Caco-2 (cell line): ENCODE results near the gene DDT. TPM values are rescaled to one million over a fixed set of nuclear protein-coding genes. Genes with fewer than 3 reads are reported as not detected.

Source experiments
- BruUV-seq: library from RNA; stranded (reverse); fragments of 400-500 nt; replicated peaks from 2 replicates; lab custom pipeline; 2021; lab: Mats Ljungman, UMichigan
- CTCF ChIA-PET: fragments of 300-600 bp; sonication (Branson Sonifier 250); formaldehyde crosslinking; loops from one replicate; lab custom pipeline; 2022; ENCODE audit warnings: antibody characterized with exemption; lab: Charles Lee
- POLR2A ChIA-PET: fragments of 300-600 bp; sonication (Branson Sonifier 250); formaldehyde crosslinking; loops from one replicate; lab custom pipeline; 2022; ENCODE audit warnings: antibody characterized with exemption; lab: Charles Lee
- DNase-seq, 2 experiments: peaks; one replicate each; pipeline versions ENCODE4 v3.0.0 to v3.0.0-alpha.2; 2020 to 2022
- H3K27me3 ChIP-seq: replicated peaks from 2 replicates; pipeline ENCODE4 v1.6.0; 2011; ENCODE audit warnings: low read length; ENCODE audit not compliant: control insufficient read depth, insufficient read depth
- H3K36me3 ChIP-seq: 2 replicates; pipeline ENCODE4 v1.5.1; 2011; ENCODE audit warnings: low read length; ENCODE audit not compliant: control insufficient read depth, insufficient read depth
- H3K4me1 ChIP-seq: fragments of 250-450 bp; sonication (Bioruptor Pico); 2 replicates; pipeline ENCODE4 v1.5.1; 2020; ENCODE audit warnings: mild to moderate bottlenecking
- H3K4me3 ChIP-seq: 2 replicates; pipeline ENCODE4 v1.5.1; 2011; ENCODE audit warnings: low read depth, mild to moderate bottlenecking, control low read depth, low read length
- H3K9me3 ChIP-seq: fragments of 250-450 bp; sonication (Bioruptor Pico); 2 replicates; pipeline ENCODE4 v1.5.1; 2020; ENCODE audit warnings: mild to moderate bottlenecking, moderate library complexity
- H3K27ac Mint-ChIP-seq: one replicate; pipeline ENCODE4 v1.8.0; 2022; ENCODE audit warnings: mixed read lengths; ENCODE audit not compliant: unreplicated experiment
- H3K27me3 Mint-ChIP-seq: one replicate; pipeline ENCODE4 v1.8.0; 2022; ENCODE audit warnings: mixed read lengths; ENCODE audit not compliant: insufficient read depth, unreplicated experiment
- H3K36me3 Mint-ChIP-seq: one replicate; pipeline ENCODE4 v1.8.0; 2022; ENCODE audit warnings: mild to moderate bottlenecking, mixed read lengths; ENCODE audit not compliant: insufficient read depth, unreplicated experiment
- H3K4me1 Mint-ChIP-seq: one replicate; pipeline ENCODE4 v1.8.0; 2022; ENCODE audit warnings: low read depth, mixed read lengths; ENCODE audit not compliant: unreplicated experiment
- H3K4me3 Mint-ChIP-seq: one replicate; pipeline ENCODE4 v1.8.0; 2022; ENCODE audit warnings: mild to moderate bottlenecking, moderate library complexity, mixed read lengths; ENCODE audit not compliant: unreplicated experiment
- H3K9me3 Mint-ChIP-seq: one replicate; pipeline ENCODE4 v1.8.0; 2022; ENCODE audit warnings: mixed read lengths; ENCODE audit not compliant: unreplicated experiment
- intact Hi-C: fragments of 100-400 bp; cut with micrococcal nuclease; formaldehyde crosslinking; loops from one replicate; pipeline ENCODE4 v1.10.0; 2022; ENCODE audit not compliant: unreplicated experiment
- total RNA-seq: library from RNA; stranded (reverse); gene quantifications from 2 replicates; pipeline ENCODE4 v1.2.3, GENCODE V29; 2022
- TF ChIP-seq, protein P1 (sequence below), 2 experiments: fragments of 200-600 bp in 1 of 2; IDR thresholded peaks; 1 replicate in 1 of 2; 2 replicates in 1 of 2; pipeline versions ENCODE4 v1.5.1 to v1.8.0; 2011 to 2022; ENCODE audit warnings: antibody characterized with exemption in 1 of 2, control low read depth in 1 of 2, inconsistent platforms in 1 of 2, low read depth in 1 of 2, low read length in 1 of 2, mild to moderate bottlenecking in 1 of 2, moderate library complexity in 1 of 2; ENCODE audit not compliant: insufficient read depth in 1 of 2, severe bottlenecking in 1 of 2, unreplicated experiment in 1 of 2

Gene DDT
- total RNA-seq, 1 experiment from 2014 or later = 123 TPM

- no peaks in the 10 kb centered on the region for H3K36me3 ChIP-seq
- ChIA-PET CTCF (no interaction called here), POLR2A (no interaction called here)
- TF ChIP-seq, protein P1, sequence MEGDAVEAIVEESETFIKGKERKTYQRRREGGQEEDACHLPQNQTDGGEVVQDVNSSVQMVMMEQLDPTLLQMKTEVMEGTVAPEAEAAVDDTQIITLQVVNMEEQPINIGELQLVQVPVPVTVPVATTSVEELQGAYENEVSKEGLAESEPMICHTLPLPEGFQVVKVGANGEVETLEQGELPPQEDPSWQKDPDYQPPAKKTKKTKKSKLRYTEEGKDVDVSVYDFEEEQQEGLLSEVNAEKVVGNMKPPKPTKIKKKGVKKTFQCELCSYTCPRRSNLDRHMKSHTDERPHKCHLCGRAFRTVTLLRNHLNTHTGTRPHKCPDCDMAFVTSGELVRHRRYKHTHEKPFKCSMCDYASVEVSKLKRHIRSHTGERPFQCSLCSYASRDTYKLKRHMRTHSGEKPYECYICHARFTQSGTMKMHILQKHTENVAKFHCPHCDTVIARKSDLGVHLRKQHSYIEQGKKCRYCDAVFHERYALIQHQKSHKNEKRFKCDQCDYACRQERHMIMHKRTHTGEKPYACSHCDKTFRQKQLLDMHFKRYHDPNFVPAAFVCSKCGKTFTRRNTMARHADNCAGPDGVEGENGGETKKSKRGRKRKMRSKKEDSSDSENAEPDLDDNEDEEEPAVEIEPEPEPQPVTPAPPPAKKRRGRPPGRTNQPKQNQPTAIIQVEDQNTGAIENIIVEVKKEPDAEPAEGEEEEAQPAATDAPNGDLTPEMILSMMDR (IDR thresholded peaks at IDR 0.05; ENCODE audit: insufficient read depth in 1 of 2, low read depth in 1 of 2, low read length in 1 of 2, severe bottlenecking in 1 of 2, unreplicated experiment in 1 of 2) = no peak
- no peaks in the 10 kb centered on the region for H3K27me3 Mint-ChIP-seq
- intact Hi-C loops = no loop called here
- peaks cover 2% of the 10 kb centered on the region for H3K36me3 Mint-ChIP-seq
- no TSS peak for BruUV-seq
- peaks cover 17% of the 10 kb centered on the region for H3K4me1 Mint-ChIP-seq
- H3K9me3 ChIP-seq = peaks cover 9% of the 10 kb centered on the region; the same call in 1 of the 2 replicates
- H3K4me3 ChIP-seq = no peak within 1 kb of the TSS
- no peak within 1 kb of the TSS for H3K4me3 Mint-ChIP-seq
- H3K9me3 Mint-ChIP-seq = peaks cover 11% of the 10 kb centered on the region
- peaks cover 24% of the 10 kb centered on the region for H3K4me1 ChIP-seq
- H3K27ac Mint-ChIP-seq = peak within 1 kb of the TSS; percentile 24
- DNase-seq = no peak
- H3K27me3 ChIP-seq = no peaks in the 10 kb centered on the region
Measured at GRCh38 chr22:24005201-24005600, 31.0 kb upstream of the DDT start, which contains the start of gene GSTT4. TSS of gene GSTT4 (minus strand) at chr22:24005453. CDS start at chr22:24005356, 97 bp downstream.

DNA sequence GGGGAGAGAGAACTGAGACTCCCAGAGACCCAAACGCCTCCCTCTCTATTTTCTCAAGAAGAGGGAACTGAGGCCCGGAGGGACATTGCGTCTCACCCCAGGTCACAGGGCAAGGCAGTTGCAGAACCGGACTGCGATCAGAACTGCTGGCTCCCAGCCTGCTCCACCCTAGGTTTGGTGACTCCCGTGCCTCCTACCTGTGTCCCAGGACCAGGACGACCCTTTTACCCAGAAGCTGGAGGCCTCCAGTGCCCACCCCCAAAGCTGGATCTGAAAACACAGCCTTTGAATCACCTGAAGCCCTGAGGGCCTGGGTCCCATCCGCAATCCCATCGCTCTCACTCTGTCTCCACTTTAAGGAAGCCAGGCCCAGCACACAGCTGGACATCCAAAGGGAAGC is 29.6 kb upstream of the DDT start:
- Mint-ChIP-seq H3K4me3 (no peak overlapping the region), H3K27ac (no peak overlapping the region), H3K27me3 (no peaks in the 10 kb centered on the region), H3K4me1 (peaks cover 5% of the 10 kb centered on the region), H3K36me3 (no peaks in the 10 kb centered on the region), H3K9me3 (no peaks in the 10 kb centered on the region)
- H3K4me1 ChIP-seq = peaks cover 10% of the 10 kb centered on the region
- BruUV-seq = no TSS peak
- TF ChIP-seq, protein P1 (IDR thresholded peaks at IDR 0.05; ENCODE audit: insufficient read depth in 1 of 2, low read depth in 1 of 2, low read length in 1 of 2, severe bottlenecking in 1 of 2, unreplicated experiment in 1 of 2) = no peak
- no peaks in the 10 kb centered on the region for H3K9me3 ChIP-seq
- ChIA-PET CTCF (no interaction called here), POLR2A (no interaction called here)
- no peak for DNase-seq
- no peak overlapping the region for H3K4me3 ChIP-seq
- intact Hi-C loops = no loop called here
- no peaks in the 10 kb centered on the region for H3K36me3 ChIP-seq
- no peaks in the 10 kb centered on the region for H3K27me3 ChIP-seq

GRCh38 chr22:24002851-24003250 is 28.6 kb upstream of the DDT start:
- ChIA-PET CTCF (no interaction called here), POLR2A (no interaction called here)
- DNase-seq = no peak
- TF ChIP-seq, protein P1 (IDR thresholded peaks at IDR 0.05; ENCODE audit: insufficient read depth in 1 of 2, low read depth in 1 of 2, low read length in 1 of 2, severe bottlenecking in 1 of 2, unreplicated experiment in 1 of 2) = no peak
- Histone ChIP-seq H3K9me3 (no peaks in the 10 kb centered on the region), H3K36me3 (no peaks in the 10 kb centered on the region), H3K4me3 (no peak overlapping the region), H3K4me1 (peaks cover under 1% of the 10 kb centered on the region; the same call in 1 of the 2 replicates), H3K27me3 (no peaks in the 10 kb centered on the region)
- no TSS peak for BruUV-seq
- Mint-ChIP-seq H3K4me1 (no peaks in the 10 kb centered on the region), H3K27ac (no peak overlapping the region), H3K4me3 (no peak overlapping the region), H3K27me3 (no peaks in the 10 kb centered on the region), H3K36me3 (no peaks in the 10 kb centered on the region), H3K9me3 (no peaks in the 10 kb centered on the region)
- intact Hi-C loops = no loop called here
